HG02852 (cell line): ENCODE measurements around the gene EPHA1.

Source experiments
- ATAC-seq: cut with Tn5 transposase; IDR thresholded peaks from one replicate; pipeline ENCODE4 v1.9.1; 2021; ENCODE audit warnings: mild to moderate bottlenecking, moderate library complexity; ENCODE audit not compliant: unreplicated experiment

The EPHA1 gene

DNA sequence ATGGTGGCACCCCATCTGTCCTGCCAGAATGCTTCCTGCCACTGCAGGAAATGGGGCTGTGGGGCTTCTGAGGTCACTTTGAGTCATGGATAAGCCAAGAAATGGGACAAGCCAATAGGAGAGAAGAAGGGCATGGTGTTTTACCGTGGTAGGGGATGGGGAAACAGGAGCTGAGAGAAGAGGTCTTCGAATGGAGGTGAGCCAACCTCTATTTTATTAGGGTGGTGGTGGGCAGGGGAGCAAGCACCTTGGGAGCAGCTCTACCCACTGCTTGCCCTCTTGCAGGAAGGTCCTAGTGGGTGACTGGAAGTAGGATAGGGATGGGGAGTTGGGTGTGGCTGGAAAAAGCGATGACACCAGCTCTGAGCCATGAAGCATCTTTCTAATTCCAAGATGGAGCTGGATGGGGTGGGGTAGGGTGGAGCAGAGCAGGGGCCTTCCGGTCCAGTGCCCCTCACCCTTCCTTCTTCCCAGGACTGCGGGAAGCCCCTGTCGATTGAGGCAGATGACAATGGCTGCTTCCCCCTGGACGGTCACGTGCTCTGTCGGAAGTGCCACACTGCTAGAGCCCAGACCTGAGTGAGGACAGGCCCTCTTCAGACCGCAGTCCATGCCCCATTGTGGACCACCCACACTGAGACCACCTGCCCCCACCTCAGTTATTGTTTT is 18.4 kb downstream of the EPHA1 start:
- ATAC-seq = no peak

DNA sequence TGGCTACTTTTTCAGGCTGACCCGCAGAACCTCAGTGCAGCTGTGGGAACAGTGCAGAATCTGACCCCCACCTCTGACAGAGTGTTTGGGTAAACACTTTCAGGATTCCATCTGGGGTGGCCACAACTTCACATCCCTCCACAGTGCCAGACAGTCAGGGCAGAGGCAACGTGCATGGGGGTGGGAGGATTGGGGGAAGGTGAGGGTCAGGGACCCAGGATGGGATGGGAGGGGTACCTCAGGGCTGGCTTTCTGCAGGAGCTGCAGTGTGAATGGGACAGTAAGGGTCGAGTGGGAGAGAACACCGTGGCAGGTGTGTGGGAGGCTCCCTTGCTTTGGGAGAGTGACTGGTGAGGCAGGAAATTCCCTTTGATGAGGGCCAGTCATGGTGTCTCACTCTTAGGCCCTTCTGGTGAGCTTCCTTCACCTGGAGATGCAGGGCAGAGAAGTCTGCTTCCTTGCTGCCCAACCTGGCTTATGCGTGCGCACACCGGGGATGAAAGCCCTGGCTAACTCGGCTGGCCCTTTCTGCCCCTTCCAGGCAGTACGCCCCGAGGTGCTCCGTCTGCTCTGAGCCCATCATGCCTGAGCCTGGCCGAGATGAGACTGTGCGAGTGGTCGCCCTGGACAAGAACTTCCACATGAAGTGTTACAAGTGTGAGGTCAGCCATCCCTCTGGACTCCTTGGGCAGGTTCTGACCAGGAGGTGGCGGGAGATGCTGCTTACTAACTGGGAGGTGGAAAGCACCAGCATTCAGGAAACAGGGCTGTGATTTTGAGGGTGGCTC is 19.1 kb downstream of the EPHA1 start:
- no peak for ATAC-seq

DNA sequence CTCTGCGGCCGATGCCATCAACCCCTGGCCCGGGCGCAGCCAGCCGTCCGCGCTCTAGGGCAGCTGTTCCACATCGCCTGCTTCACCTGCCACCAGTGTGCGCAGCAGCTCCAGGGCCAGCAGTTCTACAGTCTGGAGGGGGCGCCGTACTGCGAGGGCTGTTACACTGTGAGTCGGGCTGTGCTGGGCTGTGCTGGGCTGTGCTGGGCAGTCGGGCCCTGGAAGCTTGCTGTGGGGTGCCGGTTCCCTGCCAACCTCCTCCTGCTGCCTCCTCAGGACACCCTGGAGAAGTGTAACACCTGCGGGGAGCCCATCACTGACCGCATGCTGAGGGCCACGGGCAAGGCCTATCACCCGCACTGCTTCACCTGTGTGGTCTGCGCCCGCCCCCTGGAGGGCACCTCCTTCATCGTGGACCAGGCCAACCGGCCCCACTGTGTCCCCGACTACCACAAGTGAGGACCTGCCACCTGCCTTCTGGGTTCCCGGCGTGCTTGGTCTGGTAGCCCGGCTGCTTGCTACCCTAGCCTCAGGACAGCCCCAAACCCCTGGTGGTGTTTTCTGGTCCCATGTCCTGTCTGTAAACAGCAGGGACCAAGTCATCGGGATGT is 20.1 kb downstream of the EPHA1 start:
- no peak for ATAC-seq

DNA sequence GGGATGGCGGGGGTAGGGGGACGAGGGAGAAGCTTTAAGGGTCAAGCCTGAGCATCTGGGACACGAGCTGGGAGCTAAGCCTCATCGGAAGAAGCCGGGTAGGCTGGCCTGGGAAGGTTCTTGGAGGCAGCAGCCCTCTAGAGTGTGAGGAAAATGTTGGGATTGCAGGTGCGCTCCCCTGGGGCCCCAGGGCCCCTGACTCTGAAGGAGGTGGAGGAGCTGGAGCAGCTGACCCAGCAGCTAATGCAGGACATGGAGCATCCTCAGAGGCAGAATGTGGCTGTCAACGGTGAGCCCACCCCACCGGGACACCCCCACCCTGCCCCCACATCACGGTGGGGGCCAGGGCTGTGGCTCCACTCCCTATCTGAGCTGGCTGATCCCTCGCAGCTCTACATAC is 20.6 kb downstream of the EPHA1 start:
- ATAC-seq = no peak

DNA sequence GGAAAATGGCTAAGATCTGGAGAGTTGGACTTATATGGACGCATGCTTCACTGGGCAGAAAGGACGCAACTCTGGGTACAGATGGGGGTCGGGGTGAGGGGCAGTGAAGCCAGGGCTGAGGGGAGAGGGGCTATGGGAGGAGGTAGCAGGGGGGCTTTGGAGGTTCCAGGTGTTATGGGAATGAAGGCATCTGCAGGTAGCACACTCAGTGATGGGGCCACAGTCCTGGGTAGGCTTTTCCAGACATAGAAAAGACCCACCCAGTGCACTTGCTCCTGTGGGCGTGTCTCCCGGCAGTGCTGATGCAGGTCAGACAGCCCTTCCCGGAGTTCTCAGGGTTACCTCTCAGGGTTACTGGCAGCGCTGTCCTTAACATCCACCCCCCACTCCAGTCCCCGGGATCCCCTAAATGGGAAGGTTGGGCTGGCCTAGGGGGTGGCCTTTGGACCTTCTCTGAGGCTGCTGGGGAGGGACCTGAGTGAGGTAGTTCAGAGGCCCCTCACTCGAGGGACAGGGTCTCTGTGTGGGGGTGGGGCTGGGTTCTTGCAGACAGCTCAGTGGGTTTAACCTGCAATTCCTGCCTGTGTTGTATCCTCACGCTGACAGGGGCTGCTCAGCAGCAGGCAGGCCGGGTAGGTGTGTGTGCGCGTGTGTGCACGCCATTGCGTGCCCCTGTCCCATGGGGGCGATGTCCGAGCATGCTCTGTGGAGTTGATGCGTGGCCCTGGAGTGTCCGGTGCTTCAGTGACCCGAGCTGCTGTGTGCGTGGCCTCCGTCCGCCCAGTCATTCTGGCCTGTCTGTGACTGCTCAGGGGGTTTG is 21.3 kb downstream of the EPHA1 start:
- ATAC-seq = no peak

DNA sequence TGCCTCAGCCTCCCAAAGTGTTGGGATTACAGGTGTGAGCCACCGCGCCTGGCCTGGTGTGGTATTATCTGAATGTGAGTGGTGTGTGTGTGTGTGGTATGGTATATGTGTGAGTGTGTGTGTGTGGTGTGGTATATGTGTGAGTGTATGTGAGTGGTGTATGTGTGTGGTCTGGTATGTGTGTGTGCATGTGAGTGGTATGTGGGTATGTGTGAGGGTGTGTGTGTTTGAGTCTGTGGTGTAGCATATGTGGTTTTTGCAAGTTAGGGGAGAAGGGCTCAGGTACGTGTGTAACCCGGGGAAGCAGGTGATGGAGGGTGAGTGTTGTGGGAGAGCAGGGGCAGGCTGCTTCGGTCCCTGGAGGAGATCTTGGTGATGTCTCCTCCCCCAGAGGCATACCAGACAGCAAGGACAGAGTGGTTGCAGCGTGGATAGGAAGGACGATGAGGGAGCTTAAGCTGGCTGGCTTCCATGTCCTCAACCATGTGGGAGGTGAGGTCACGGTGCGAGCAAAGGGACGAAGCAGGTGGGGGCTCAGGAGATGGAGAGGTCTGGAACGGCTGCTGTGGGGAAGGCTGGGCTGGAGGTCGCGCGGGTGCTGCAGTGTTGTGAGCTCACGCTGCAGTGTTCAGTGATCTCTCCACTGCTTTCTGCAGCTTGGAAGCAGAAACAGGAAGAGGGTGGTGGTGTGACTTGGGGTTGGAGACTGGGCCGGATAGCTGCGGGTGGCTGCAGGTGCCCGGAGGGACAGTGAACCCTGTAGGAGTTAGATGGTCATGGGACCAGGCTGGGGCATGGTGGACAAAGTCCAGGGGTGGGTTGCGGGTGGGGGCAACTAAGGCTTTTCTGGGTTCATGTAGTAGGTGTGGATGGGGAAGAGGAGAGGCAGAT is 22.5 kb downstream of the EPHA1 start:
- ATAC-seq = peak; percentile 36

DNA sequence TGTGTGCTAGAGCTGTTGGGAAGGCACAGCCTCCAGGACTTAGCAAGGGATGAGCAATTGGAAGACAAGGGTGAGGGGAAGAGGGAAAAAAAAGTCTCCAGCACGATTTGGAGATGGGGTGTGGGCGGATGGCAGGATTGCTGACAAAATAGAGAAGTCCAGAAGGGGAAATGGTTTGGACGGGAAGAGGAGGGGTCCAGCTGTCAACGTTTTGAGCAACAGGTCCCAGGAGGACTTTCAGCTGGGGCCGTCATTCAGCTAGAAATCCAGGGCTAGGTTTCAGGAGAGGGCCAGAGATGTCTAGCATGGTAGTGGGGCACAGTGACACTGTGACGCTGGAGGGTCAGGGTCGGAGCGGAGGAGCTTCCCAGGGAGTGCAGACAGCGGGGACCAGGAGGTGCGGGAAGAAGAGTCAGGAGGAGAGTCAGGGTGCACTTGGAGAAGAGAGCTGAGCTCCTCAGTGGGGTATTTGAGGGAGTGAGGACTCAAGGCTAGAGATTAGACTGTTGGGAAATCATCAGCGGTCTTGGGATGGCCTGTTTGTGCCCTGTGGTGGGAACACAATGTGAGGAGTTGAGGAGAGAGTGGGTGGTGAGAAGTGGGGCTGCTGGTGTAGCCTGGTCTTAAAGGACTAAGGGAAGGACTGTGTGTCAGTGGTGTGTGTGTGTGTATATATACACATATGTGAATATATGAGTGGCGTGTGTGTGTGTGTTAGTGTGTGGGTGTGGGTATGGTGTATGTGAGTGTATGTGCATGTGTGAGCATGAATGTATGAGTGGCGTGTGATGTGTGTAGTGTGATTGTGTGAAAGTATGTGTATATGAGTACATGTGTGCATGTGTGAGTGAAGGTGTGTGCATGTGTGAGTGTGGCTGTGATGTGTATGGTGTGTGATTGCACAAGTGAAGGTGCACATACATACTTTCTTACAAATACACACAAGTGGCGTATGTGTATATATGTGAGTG is 23.7 kb downstream of the EPHA1 start:
- ATAC-seq = no peak

DNA sequence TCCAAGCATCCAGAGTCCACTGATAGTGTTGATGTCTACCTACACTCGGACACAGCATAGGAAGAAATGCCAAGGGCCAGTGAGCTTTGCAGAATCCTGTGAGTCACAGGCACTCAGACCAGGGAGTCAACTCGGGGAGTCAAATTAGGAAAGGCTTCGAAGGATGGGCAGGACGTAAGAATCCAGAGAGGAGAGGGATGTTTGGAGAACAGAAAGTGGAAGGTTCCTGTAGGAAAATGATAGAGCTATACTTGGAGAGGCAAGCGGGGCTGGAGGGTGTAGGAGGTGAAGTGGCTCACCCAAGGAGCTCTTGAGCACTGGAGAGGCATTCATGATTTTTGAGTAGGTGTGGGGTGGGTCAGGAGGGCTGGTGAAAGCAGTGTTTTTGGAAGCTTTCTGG is 24.5 kb downstream of the EPHA1 start:
- ATAC-seq = no peak

DNA sequence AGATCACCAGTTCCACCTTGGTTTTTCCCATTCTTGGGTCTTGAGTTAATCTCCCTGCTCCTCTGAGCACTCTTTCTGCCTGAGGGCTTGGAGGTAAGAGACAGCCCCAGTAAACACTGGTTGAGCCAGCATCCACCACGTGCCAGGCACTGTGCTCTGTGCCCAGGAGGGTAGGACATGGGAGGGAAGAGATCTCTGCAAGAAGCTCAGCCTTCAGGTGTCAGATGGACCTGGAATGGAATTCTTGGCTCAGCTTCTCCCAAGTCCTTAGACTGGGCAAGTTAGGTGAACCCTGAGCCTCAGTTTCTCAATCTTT is 25.1 kb downstream of the EPHA1 start:
- ATAC-seq = no peak

DNA sequence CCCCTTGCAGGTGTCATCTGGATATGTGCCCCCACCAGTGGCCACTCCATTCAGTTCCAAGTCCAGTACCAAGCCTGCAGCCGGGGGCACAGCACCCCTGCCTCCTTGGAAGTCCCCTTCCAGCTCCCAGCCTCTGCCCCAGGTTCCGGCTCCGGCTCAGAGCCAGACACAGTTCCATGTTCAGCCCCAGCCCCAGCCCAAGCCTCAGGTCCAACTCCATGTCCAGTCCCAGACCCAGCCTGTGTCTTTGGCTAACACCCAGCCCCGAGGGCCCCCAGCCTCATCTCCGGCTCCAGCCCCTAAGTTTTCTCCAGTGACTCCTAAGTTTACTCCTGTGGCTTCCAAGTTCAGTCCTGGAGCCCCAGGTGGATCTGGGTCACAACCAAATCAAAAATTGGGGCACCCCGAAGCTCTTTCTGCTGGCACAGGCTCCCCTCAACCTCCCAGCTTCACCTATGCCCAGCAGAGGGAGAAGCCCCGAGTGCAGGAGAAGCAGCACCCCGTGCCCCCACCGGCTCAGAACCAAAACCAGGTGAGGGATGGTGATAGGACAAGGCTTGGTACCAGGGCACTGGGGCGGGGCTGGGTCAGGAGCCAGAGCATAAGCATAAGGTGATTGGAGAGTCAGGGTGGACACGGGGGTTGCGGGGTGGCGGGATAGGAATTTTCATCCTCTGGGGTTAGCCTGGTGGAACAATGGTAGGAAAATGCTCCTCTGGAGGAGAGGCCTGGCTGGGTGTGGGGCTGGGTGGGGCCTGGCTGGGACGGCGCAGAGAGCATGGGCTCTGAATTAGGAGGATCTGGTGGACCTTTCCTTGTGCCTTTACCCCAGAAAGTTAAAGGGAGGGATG is 25.6 kb downstream of the EPHA1 start:
- ATAC-seq = no peak

DNA sequence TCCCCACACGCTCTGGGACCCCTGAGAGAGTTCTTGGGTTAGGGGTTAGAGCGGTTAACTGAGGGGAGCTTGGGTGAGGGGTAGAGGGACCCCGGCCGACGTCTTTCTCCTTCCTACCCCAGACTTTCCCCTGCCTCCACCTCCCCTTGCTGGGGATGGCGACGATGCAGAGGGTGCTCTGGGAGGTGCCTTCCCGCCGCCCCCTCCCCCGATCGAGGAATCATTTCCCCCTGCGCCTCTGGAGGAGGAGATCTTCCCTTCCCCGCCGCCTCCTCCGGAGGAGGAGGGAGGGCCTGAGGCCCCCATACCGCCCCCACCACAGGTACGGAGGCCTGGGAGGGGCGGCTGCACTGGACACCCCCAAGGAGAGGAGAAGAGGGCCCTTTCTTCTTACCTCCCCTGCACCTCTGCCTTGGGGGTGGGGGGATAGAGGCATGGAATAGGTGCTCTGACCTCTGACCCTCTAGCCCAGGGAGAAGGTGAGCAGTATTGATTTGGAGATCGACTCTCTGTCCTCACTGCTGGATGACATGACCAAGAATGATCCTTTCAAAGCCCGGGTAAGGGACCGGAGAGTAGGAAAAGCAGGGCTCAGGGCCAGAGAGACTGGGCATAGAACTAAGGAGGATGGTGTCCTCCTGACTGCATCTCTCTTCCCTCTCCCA is 26.4 kb downstream of the EPHA1 start:
- no peak for ATAC-seq

DNA sequence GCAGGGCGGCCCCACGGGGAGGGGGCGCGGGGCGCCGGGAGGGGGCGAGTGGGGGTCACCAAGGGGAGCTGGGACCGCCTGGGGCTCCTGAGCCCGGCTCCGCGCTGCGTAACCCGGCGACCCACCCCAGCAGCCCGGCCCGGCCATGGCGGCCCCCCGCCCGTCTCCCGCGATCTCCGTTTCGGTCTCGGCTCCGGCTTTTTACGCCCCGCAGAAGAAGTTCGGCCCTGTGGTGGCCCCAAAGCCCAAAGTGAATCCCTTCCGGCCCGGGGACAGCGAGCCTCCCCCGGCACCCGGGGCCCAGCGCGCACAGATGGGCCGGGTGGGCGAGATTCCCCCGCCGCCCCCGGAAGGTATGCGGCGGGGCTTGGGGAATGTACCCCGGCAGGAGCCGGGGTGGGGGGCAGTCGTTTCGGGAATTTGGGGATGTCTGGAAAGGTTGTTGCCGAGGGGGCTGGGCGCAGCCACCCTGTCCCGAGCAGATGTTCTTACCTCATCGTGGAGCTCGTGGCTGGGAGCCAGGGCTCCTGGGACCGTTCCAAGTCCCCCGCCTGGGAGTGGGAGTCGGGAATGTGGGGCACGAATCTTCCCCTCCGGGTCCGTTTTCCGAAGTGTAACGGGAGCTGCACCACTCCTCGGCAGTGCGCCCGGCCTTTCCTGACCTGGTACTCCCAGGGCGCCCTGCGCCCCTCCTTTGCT is 27.1 kb downstream of the EPHA1 start:
- ATAC-seq = peak; percentile 16

DNA sequence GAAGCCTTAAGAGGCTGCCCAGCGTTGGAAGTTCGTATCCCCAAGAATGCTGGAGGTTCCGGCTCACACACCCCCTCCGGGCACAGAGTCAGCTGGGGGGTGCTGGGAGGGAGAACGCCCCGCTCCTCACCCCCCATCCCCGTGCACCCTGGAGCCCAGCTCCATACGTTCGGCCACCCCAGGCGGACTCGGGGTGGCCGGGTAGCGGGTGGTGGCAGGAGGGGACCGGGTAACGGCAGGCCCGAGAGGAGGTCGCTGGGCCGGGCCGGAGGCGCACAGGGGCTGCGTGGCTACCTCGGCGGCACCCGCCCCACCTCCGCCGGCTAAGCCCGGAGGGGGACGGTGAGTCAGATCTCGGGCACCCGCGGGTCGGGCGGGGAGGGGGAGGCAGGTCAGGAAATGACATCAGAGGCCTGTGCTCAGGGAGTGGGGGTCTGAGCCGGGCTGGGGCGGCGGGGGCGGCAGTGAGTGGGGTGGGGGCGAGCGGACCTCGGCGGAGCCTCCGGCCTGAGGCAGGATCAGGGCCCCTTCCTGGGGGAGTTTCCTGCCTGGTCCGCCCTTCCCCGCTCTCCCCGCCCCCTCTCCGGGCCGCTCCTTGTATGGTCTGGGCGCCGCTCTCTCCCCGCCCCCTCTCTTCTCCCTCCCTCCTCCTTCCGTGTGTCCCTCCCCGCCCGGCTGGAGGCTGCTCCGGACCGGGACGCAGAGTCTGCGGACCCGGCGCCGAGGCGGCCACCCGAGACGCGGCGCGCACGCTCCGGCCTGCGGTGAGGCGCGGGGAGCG is 27.8 kb downstream of the EPHA1 start, which contains the start of gene ZYX:
ZYX (plus strand) TSS at position 700 of the 781 bp plus-strand sequence. CDS start 227 bp downstream, outside the sequence.
- ATAC-seq = peak; percentile 76

DNA sequence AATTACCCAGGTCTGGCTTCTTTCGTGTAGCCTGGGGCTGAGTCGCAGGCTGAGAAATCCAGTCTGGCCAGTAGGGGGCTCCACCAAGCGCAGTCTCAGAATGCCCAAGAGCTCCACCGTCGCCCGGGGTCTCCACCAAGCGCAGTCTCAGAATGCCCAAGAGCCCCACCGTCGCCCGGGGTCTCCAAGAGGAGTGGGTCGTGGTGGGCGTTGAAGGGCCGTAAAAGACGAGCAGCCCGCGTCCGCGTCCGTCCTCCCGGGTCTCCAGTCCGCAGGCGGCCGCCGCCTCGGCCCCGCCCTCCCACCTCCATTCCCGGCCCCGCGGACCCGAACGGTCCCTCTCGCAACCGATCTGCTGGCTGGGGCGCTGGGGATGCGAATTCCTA is 28.4 kb downstream of the EPHA1 start:
- ATAC-seq = peak; percentile 55

DNA sequence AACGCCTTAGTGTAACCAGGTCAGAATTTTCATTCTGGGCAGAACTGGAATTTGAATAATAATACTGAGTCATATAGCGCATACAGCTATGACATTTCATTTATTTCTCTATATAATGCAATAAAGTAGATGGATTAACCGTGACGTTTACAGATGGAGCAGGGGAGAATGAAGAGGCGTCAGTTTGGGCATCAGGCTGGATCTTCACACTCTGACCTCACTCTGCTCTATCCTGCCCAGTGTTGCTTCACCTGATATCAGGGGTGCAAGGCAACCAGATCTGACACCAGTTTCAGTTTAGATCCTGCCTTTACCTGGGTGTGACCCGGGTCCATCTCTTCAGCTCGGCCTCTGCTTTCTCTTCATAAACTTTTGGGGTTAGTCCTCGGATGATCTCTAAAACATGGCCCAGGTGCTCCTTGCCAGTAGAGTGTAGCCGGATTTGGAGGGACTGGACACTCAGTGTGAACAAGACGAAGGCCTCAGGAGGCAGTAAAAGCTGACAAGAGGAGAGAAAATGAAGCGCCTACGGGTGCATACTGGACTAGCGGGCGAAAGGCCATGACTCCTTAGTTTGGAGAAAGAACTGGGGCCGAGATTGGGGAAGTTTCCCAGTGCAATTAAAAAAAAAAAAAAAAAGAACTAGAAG is 28.9 kb downstream of the EPHA1 start:
- ATAC-seq = no peak

DNA sequence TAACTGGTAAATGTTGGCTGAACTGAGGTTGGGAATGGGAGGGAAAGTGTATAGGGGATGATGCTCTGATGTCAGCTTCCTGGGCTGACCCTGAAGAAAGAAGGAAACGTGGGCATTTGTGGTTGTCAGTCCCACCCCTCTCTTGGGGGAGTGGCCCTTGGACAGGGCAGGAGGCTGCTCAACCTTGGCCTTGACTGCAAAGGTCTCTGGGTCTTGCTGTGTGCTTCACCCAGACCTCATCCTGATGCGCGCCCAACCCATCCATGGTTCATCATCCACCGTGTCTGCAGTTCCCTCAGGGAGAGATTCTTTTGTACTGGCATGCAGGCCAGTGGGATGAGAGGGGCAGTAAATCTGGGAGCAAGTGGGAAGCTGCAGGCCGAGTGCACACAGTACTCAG is 32.3 kb downstream of the EPHA1 start:
- no peak for ATAC-seq
